GM12864 (cell line): ENCODE results near the gene PKNOX1.
"Not testable (repeated sequence)": the region's sequence is repeated elsewhere in the genome, so short reads cannot be mapped to it uniquely, and the experiment has no call there.

Source experiments
- DNase-seq: peaks from one replicate; pipeline ENCODE4 v3.0.0-alpha.2; 2011; ENCODE audit warnings: low read depth
- H3K4me3 ChIP-seq: 2 replicates; pipeline ENCODE4 v1.5.1; 2011; ENCODE audit warnings: mild to moderate bottlenecking, low read depth, low read length, control low read depth
- TF ChIP-seq, protein P1 (sequence below): IDR thresholded peaks from 2 replicates; pipeline ENCODE4 v1.5.1; 2011; ENCODE audit warnings: low read depth, mild to moderate bottlenecking, moderate library complexity, low read length, control low read depth, inconsistent platforms; ENCODE audit errors: missing control alignments

PKNOX1 gene

GRCh38 chr21:42959728-42960127 is 14.6 kb upstream of the PKNOX1 start:
- TF ChIP-seq, protein P1, sequence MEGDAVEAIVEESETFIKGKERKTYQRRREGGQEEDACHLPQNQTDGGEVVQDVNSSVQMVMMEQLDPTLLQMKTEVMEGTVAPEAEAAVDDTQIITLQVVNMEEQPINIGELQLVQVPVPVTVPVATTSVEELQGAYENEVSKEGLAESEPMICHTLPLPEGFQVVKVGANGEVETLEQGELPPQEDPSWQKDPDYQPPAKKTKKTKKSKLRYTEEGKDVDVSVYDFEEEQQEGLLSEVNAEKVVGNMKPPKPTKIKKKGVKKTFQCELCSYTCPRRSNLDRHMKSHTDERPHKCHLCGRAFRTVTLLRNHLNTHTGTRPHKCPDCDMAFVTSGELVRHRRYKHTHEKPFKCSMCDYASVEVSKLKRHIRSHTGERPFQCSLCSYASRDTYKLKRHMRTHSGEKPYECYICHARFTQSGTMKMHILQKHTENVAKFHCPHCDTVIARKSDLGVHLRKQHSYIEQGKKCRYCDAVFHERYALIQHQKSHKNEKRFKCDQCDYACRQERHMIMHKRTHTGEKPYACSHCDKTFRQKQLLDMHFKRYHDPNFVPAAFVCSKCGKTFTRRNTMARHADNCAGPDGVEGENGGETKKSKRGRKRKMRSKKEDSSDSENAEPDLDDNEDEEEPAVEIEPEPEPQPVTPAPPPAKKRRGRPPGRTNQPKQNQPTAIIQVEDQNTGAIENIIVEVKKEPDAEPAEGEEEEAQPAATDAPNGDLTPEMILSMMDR: no peak
- DNase-seq: no peak
- no peak overlapping the region for H3K4me3 ChIP-seq

DNA sequence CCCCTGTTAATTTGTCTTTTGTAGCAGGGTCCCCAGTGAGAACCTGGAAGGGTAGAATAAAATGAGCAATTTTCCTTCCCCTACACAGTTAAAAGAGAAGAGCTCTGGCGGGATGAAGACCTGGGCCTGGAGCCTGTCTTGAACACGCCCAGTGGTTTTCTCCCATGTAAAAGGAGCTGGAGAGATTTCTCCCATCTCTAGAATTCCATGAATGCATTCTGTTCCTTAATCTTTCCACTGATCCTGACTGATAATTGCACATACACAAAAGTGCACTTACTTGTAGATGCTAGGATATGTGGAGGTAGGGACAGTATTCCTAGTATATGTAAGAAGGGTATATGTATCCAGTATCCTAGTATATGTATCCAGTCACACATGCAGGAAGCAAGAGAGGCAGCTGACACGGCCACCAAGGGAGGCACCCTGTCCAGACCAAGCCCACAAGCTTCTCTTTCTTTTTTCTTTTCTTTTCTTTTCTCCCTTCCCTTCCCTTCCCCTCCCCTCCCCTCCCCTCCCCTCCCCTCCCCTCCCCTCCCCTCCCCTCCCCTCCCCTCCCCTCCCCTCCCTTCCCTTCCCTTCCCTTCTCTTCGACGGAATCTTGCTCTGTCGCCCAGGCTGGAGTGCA is 11.9 kb upstream of the PKNOX1 start:
- TF ChIP-seq, protein P1: no peak
- DNase-seq: no peak
- H3K4me3 ChIP-seq: no peak overlapping the region

GRCh38 chr21:42964086-42964485 is 10.3 kb upstream of the PKNOX1 start:
- no peak for DNase-seq
- no peak overlapping the region for H3K4me3 ChIP-seq
- TF ChIP-seq, protein P1: no peak

GRCh38 chr21:42964546-42965210 is 9.7 kb upstream of the PKNOX1 start:
- TF ChIP-seq, protein P1: no peak
- DNase-seq: no peak

DNA sequence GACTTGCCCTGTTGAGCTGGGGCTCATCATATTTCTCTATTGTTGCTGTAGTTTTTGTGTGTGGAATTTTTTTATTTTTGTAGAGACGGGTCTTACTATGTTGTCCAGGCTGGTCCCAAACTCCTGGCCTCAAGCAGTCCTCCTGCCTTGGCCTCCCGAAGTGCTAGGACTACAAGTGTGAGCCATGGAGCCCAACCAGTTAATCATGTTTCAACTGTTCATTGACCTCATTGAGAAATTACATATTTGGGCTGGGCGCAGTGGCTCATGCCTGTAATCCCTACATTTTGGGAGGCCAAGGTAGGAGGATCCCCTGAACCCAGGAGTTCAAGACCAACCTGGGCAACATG is 9.2 kb upstream of the PKNOX1 start:
- DNase-seq: no peak
- H3K4me3 ChIP-seq: no peak overlapping the region
- TF ChIP-seq, protein P1: no peak

More at GRCh38 chr21:42964546-42965210, 9.7 kb upstream of the PKNOX1 start:
- H3K4me3 ChIP-seq: no peak overlapping the region

- DNase-seq, H3K4me3 ChIP-seq: not testable (repeated sequence)
These were observed 6.7 kb upstream of the PKNOX1 start for GRCh38 chr21:42967616-42968015.

GRCh38 chr21:42969193-42969600 is 5.2 kb upstream of the PKNOX1 start:
- no peak overlapping the region for H3K4me3 ChIP-seq
- TF ChIP-seq, protein P1: no peak
- no peak for DNase-seq
